ENCODE results near the gene PRPH2.

The PRPH2 gene

GRCh38 chr6:42690872-42691271, 31.5 kb downstream of the PRPH2 start:
- H3K18ac ChIP-seq (ENCODE audit: low read depth in 1 of 2, low read length in 2 of 2) = no peak overlapping the region
- H3K4ac ChIP-seq (ENCODE audit: low read depth in 1 of 2, low read length in 2 of 2) = no peak overlapping the region
- 98% methylated on average over 2 of the region's 2 CpGs for WGBS
- H3K23ac ChIP-seq (ENCODE audit: low read length in 2 of 2) = no peak overlapping the region
- peaks cover 26 to 72% of the 10 kb centered on the region in 2 experiments for H3K36me3 ChIP-seq (ENCODE audit: control insufficient read depth in 1 of 2, insufficient read depth in 2 of 2, low read depth in 1 of 2, low read length in 2 of 2)
- H3K4me1 ChIP-seq (ENCODE audit: control insufficient read depth, insufficient read depth, low read depth, low read length) = peaks cover 13% of the 10 kb centered on the region
- H4K8ac ChIP-seq (ENCODE audit: low read length) = no peak overlapping the region
- no peak overlapping the region for H2BK120ac ChIP-seq (ENCODE audit: low read depth, low read length)
- no peak overlapping the region for H3K14ac ChIP-seq (ENCODE audit: low read length in 2 of 2)
- peaks cover 7% of the 10 kb centered on the region for H3K79me1 ChIP-seq (replicated peaks; ENCODE audit: low read length, poor library complexity, severe bottlenecking)
- no peak overlapping the region for H2AFZ ChIP-seq (ENCODE audit: low read depth, low read length)
- no peak overlapping the region for H2AK5ac ChIP-seq (ENCODE audit: low read length, severe bottlenecking)
- no peak overlapping the region for H3K4me2 ChIP-seq (ENCODE audit: low read length, poor library complexity, severe bottlenecking)
- no peaks in the 10 kb centered on the region for H3K9me3 ChIP-seq (ENCODE audit: control insufficient read depth, low read length)
- H4K91ac ChIP-seq (ENCODE audit: low read length) = no peak overlapping the region
- no peak overlapping the region for H2BK12ac ChIP-seq (ENCODE audit: low read length in 2 of 2)
- H2BK15ac ChIP-seq (ENCODE audit: low read depth, poor library complexity, severe bottlenecking) = no peak overlapping the region
- no peak overlapping the region for H3K4me3 ChIP-seq (ENCODE audit: insufficient read depth in 1 of 2, low read depth in 1 of 2, low read length in 2 of 2)
- no peaks in the 10 kb centered on the region for H3K27me3 ChIP-seq (ENCODE audit: control insufficient read depth in 1 of 2, insufficient read depth in 1 of 2, low read length in 2 of 2)
- no peak overlapping the region for H3K27ac ChIP-seq (ENCODE audit: low read length, poor library complexity, severe bottlenecking)
- no peak for DNase-seq
- H3K9ac ChIP-seq (ENCODE audit: low read length) = no peak overlapping the region
- no peak overlapping the region for H2BK5ac ChIP-seq (ENCODE audit: low read depth, low read length, poor library complexity, severe bottlenecking)

GRCh38 chr6:42690151-42690702, 32.2 kb downstream of the PRPH2 start:
- Histone ChIP-seq H3K4me2 (ENCODE audit: low read length, poor library complexity, severe bottlenecking) (no peak overlapping the region), H3K36me3 (ENCODE audit: control insufficient read depth in 1 of 2, insufficient read depth in 2 of 2, low read depth in 1 of 2, low read length in 2 of 2) (peaks cover 29 to 78% of the 10 kb centered on the region in 2 experiments), H2BK15ac (ENCODE audit: low read depth, poor library complexity, severe bottlenecking) (no peak overlapping the region), H3K27ac (ENCODE audit: low read length, poor library complexity, severe bottlenecking) (no peak overlapping the region), H2BK5ac (ENCODE audit: low read depth, low read length, poor library complexity, severe bottlenecking) (no peak overlapping the region), H3K18ac (ENCODE audit: low read depth in 1 of 2, low read length in 2 of 2) (no peak overlapping the region), H3K9me3 (ENCODE audit: control insufficient read depth, low read length) (no peaks in the 10 kb centered on the region), H4K91ac (ENCODE audit: low read length) (no peak overlapping the region), H3K23ac (ENCODE audit: low read length in 2 of 2) (no peak overlapping the region), H3K4me3 (ENCODE audit: insufficient read depth in 1 of 2, low read depth in 1 of 2, low read length in 2 of 2) (no peak overlapping the region), H3K27me3 (ENCODE audit: control insufficient read depth in 1 of 2, insufficient read depth in 1 of 2, low read length in 2 of 2) (no peaks in the 10 kb centered on the region), H4K8ac (ENCODE audit: low read length) (no peak overlapping the region), H3K14ac (ENCODE audit: low read length in 2 of 2) (no peak overlapping the region), H3K4me1 (ENCODE audit: control insufficient read depth, insufficient read depth, low read depth, low read length) (peaks cover 13% of the 10 kb centered on the region), H3K4ac (ENCODE audit: low read depth in 1 of 2, low read length in 2 of 2) (no peak overlapping the region), H3K79me1 (replicated peaks; ENCODE audit: low read length, poor library complexity, severe bottlenecking) (peaks cover 7% of the 10 kb centered on the region), H2AFZ (ENCODE audit: low read depth, low read length) (no peak overlapping the region), H2BK12ac (ENCODE audit: low read length in 2 of 2) (no peak overlapping the region), H2AK5ac (ENCODE audit: low read length, severe bottlenecking) (no peak overlapping the region), H2BK120ac (ENCODE audit: low read depth, low read length) (no peak overlapping the region), H3K9ac (ENCODE audit: low read length) (peak overlapping the region; percentile 16)
- WGBS = over 99% methylated on average over 5 of the region's 5 CpGs
- no peak for DNase-seq

- Histone ChIP-seq H3K4me3 (ENCODE audit: insufficient read depth in 1 of 2, low read depth in 1 of 2, low read length in 2 of 2) (no peak overlapping the region), H2AFZ (ENCODE audit: low read depth, low read length) (no peak overlapping the region), H4K91ac (ENCODE audit: low read length) (no peak overlapping the region), H3K27ac (ENCODE audit: low read length, poor library complexity, severe bottlenecking) (no peak overlapping the region), H3K4ac (ENCODE audit: low read depth in 1 of 2, low read length in 2 of 2) (no peak overlapping the region), H3K36me3 (ENCODE audit: control insufficient read depth in 1 of 2, insufficient read depth in 2 of 2, low read depth in 1 of 2, low read length in 2 of 2) (peaks cover 33 to 83% of the 10 kb centered on the region in 2 experiments), H2BK12ac (ENCODE audit: low read length in 2 of 2) (no peak overlapping the region), H2AK5ac (ENCODE audit: low read length, severe bottlenecking) (no peak overlapping the region), H3K14ac (ENCODE audit: low read length in 2 of 2) (no peak overlapping the region), H4K8ac (ENCODE audit: low read length) (no peak overlapping the region), H3K9me3 (ENCODE audit: control insufficient read depth, low read length) (no peaks in the 10 kb centered on the region), H3K27me3 (ENCODE audit: control insufficient read depth in 1 of 2, insufficient read depth in 1 of 2, low read length in 2 of 2) (no peaks in the 10 kb centered on the region), H3K4me1 (ENCODE audit: control insufficient read depth, insufficient read depth, low read depth, low read length) (peaks cover 13% of the 10 kb centered on the region), H3K23ac (ENCODE audit: low read length in 2 of 2) (no peak overlapping the region), H3K79me1 (replicated peaks; ENCODE audit: low read length, poor library complexity, severe bottlenecking) (peaks cover 7% of the 10 kb centered on the region), H3K9ac (ENCODE audit: low read length) (no peak overlapping the region), H3K18ac (ENCODE audit: low read depth in 1 of 2, low read length in 2 of 2) (no peak overlapping the region), H2BK120ac (ENCODE audit: low read depth, low read length) (no peak overlapping the region), H3K4me2 (ENCODE audit: low read length, poor library complexity, severe bottlenecking) (no peak overlapping the region), H2BK15ac (ENCODE audit: low read depth, poor library complexity, severe bottlenecking) (no peak overlapping the region), H2BK5ac (ENCODE audit: low read depth, low read length, poor library complexity, severe bottlenecking) (no peak overlapping the region)
- WGBS = 97% methylated on average over 6 of the region's 7 CpGs
- no peak for DNase-seq
These were observed 33.0 kb downstream of the PRPH2 start for GRCh38 chr6:42689371-42689770.

- H3K27me3 ChIP-seq (ENCODE audit: control insufficient read depth in 1 of 2, insufficient read depth in 1 of 2, low read length in 2 of 2) = no peaks in the 10 kb centered on the region
- no peak overlapping the region for H2BK15ac ChIP-seq (ENCODE audit: low read depth, poor library complexity, severe bottlenecking)
- 77% methylated on average over 3 of the region's 3 CpGs for WGBS
- no peak overlapping the region for H4K91ac ChIP-seq (ENCODE audit: low read length)
- no peak overlapping the region for H3K14ac ChIP-seq (ENCODE audit: low read length in 2 of 2)
- peaks cover 13% of the 10 kb centered on the region for H3K4me1 ChIP-seq (ENCODE audit: control insufficient read depth, insufficient read depth, low read depth, low read length)
- no peak for DNase-seq
- H3K27ac ChIP-seq (ENCODE audit: low read length, poor library complexity, severe bottlenecking) = no peak overlapping the region
- no peak overlapping the region for H3K23ac ChIP-seq (ENCODE audit: low read length in 2 of 2)
- peaks cover 7% of the 10 kb centered on the region for H3K79me1 ChIP-seq (replicated peaks; ENCODE audit: low read length, poor library complexity, severe bottlenecking)
- H2BK5ac ChIP-seq (ENCODE audit: low read depth, low read length, poor library complexity, severe bottlenecking) = no peak overlapping the region
- no peak overlapping the region for H2AFZ ChIP-seq (ENCODE audit: low read depth, low read length)
- no peak overlapping the region for H2BK120ac ChIP-seq (ENCODE audit: low read depth, low read length)
- H3K36me3 ChIP-seq (ENCODE audit: control insufficient read depth in 1 of 2, insufficient read depth in 2 of 2, low read depth in 1 of 2, low read length in 2 of 2) = peaks cover 29 to 82% of the 10 kb centered on the region in 2 experiments
- peak overlapping the region; percentile 0 for H3K9ac ChIP-seq (ENCODE audit: low read length)
- no peak overlapping the region for H3K4me2 ChIP-seq (ENCODE audit: low read length, poor library complexity, severe bottlenecking)
- no peak overlapping the region for H3K4ac ChIP-seq (ENCODE audit: low read depth in 1 of 2, low read length in 2 of 2)
- no peaks in the 10 kb centered on the region for H3K9me3 ChIP-seq (ENCODE audit: control insufficient read depth, low read length)
- H2AK5ac ChIP-seq (ENCODE audit: low read length, severe bottlenecking) = no peak overlapping the region
- H2BK12ac ChIP-seq (ENCODE audit: low read length in 2 of 2) = no peak overlapping the region
- H3K4me3 ChIP-seq (ENCODE audit: insufficient read depth in 1 of 2, low read depth in 1 of 2, low read length in 2 of 2) = no peak overlapping the region
- no peak overlapping the region for H3K18ac ChIP-seq (ENCODE audit: low read depth in 1 of 2, low read length in 2 of 2)
- H4K8ac ChIP-seq (ENCODE audit: low read length) = no peak overlapping the region
These were observed 34.1 kb downstream of the PRPH2 start for GRCh38 chr6:42688281-42688680.

Data from mesenchymal stem cell (in vitro differentiated cells and primary cell).